Stimulated activated CD8-positive, alpha-beta memory T cell treated with anti-CD3 and anti-CD28 coated beads, Interleukin-15, amount 100 ng/mL, for 1 hour (primary cell): ENCODE data around the gene ARID5B.
"Not testable (repeated sequence)": the region's sequence is repeated elsewhere in the genome, so short reads cannot be mapped to it uniquely, and the experiment has no call there.

Experiments
- DNase-seq: peaks from one replicate; pipeline ENCODE4 v3.0.0-alpha.2; 2020; ENCODE audit warnings: low read depth

Gene ARID5B

DNA sequence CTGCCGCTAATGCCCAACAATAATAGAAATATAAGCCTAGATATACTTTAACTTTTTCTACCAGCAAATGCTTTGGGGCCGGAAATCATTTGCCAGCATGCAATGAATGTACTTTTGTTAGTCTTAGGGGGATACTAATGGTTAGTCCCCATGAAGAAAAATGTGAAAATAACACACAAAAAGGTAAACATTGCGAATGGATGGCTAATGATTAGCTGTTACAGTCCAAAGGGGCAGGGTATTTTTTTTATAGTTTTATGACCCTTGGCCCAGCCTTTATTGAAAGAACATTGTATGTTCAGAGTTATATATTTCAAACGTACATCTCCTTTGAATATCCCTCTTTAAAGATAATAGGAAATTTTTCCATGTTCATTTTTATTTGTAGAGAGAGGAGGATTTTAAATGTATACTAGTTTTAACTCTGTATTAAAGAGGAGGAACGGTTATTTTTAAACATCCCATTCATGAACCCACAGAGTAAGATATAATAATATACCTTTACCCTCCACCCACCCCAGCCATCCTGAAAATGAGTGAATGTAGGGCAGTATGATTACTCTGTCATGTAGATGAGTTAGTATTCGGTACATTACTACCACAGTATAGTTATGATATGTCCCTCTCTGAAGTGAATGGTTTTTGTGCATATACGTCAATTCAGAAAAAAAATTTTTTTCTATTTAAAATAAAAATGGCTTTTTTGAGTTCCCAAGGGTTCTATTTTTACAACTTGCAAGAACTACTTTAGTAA is 63.6 kb downstream of the ARID5B start:
- no peak for DNase-seq

DNA sequence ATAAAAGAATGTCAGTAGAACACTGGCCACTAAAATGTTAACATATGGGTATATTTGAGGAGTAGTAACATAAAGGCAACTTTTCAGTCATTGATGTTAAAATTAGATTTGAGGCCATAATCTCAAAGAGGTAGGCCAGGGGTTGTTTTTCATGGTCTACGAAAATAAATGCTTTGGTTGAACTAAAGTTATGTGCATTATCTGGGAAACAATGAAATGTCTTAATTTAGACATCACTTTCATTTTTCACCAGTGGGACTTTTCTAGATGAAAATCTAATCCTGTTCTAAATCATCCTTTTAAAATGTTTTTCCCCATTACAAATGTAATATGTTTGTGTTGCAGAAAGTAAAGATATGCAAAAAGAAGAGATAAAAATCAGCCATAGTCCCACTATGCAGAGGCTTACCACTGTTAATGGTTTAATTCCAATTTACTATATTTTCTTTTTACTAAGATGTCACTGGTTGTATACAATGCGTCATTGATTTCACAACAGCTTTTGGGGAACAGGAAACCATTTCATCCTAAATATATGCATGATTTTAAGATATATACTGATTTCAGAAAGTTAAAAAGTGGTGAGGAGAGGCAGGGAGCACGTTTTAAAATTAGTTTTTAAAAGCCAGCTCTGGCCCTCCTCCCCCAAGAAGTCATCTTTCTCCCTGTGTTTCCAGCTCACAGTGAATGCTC is 64.3 kb downstream of the ARID5B start:
- DNase-seq = no peak

DNA sequence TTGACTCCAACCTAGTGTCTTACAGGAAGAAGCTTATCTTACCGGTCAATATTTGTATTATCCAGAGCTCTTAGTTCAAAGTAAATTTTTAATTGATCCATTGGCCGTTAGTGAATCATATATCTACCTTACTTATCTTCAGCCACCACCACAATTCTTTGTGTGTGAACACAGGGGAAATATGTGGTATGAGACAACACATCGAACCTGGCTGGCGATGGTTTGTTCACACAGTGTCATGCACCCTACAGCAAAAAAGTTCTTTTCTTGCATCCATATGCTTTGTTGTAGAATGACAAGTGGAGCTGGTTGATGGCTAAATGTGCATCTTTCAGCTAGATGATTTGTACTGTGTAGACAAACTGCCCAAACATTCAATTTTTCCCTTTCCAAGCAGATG is 65.8 kb downstream of the ARID5B start:
- no peak for DNase-seq

DNA sequence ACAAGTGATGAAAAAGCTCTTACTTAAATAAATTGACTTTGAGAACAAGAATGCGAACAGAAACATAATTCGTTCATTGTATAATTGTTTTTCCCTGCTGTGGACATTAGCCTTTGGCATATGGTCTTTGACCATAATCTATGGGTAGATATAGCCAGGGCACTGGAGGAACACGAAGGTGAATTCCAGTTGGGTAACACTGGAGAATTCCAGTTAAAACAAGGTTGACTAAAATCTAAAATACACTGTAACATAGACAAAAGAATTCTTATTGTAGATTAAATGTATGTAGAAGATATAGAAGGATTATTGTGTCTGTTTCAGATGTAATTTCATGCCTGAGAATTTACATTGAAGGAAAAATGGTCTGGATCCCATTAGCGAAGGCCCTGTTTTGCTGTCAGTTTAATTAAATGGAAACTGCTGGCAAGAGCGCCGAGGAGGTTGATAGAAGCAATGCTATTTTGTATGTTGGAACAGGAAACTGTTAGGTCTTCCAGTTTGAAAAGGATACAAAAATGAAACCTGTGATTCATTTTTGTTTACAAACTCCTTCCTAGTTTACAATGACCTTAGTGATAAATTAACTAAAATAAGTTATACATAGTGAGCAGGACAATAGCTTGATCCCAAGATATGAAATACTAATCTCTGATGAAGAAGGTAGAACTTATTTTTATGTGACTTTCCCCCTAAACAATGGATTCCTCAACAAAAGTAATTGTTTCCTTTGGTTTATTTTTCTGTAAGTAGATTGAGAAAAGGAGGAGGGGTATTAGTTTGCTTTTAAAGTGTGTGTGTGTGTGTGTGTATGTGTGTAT is 68.9 kb downstream of the ARID5B start:
- DNase-seq = no peak

DNA sequence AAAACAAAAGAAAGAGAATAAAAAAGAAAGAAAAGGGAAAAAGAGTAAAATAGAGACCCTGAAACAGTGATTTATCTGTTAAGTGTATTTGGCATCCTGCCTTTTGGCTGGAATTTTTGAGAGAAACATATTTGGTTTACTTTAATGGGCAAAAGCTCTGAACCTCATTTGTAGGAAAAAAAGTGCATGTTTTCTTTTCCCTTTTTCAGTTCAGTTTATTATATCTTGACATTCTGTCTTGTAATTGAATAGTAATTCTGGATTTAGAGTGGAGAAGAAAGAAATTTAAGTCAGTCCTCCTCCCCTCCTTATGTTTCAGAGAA is 69.5 kb downstream of the ARID5B start:
- DNase-seq = no peak

DNA sequence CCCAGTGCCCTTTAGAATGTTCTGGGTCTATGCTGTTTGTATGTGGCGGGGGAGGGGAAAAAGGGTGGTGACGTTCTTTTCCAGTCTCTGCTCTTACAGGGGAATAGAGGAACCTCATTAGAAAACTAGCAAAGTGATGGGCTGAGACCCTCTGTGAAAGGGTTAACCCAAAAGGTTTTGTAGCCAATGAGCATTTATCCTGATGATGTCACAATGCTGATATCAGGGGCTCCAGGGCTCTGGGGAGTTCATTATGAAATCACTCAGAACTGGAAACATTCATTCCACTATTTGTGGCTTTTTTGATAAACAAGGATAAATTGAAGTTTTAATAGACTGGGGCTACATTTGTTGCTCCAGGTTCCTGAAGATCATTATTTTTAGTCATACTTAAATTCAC is 71.7 kb downstream of the ARID5B start:
- DNase-seq = no peak

DNA sequence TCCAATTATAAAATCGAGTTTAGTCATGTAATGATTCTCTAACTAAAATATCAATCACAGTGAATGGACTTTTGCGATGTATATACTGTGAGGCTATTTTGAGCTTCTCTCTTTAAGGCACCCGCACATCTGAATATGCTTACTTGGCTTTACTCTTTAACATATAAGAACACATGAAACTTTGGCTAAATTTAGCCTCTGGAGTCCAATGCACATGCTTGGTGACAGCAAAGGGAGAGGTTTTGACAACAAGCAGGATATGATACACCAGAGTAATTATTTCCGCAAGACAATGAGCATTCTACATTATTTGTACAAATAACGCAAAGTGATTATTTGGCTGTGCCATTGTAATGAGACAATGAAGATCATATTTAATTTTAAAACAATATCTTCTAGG is 72.4 kb downstream of the ARID5B start:
- DNase-seq = no peak

DNA sequence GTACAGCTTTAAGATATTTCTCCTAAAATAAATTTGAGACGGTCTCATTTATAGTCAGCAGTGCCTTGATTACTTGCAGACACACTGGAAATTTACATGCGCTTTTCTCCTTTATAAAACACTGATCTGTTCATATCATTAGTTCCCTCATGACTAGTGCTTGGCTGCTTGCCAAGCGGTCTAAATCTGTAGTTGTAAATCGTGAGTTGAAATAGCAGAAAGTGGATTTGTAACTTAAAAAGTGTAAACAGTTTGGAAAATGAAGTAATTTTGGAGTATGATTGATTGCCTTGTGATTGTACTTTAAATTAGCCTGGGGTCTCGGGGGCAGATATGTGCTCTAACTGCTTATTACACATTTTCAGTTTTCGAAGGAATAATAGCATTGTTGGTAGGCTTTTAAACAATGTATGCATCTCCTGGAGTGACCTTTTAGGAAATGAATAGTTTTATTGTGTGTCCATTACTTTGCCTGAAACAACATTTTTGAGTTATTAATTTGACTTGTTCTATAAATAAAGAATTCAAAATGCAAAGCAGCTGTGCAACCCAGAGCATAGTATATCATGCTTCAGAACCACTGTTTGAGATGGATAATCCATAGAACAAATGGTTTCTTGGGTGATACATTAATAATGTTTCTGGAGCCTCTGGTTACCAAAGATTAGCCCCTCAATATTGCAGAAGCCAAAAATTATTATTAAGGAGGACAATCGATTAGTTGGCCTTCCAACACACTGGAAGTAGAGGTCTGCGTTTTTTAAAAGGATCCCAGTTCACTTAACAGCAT is 73.3 kb downstream of the ARID5B start:
- no peak for DNase-seq

DNA sequence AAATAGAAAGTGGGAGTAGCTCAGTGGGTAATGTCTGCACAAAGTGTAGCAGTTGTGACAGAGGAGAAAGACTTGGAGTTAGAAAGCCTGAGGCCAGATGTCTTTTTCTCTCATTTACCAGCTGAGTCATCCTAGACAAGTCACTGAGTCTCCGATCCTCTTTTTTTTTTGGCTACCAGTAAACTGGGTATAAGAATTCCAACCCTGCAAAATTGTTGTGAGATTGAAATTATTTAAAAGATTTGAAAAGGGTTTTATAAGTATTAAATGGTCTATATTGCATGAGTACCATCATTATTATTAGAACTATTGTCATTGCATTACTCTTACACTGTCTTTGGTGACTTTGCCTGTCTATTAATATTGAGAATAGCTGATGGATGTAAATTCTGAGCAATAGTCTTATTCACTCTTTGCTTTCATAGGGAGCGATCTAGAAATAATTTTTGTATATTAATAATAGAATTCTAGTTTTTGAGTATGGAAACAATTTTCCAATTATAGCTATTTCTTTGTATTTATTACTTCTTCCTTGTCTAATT is 74.0 kb downstream of the ARID5B start:
- DNase-seq = no peak

DNA sequence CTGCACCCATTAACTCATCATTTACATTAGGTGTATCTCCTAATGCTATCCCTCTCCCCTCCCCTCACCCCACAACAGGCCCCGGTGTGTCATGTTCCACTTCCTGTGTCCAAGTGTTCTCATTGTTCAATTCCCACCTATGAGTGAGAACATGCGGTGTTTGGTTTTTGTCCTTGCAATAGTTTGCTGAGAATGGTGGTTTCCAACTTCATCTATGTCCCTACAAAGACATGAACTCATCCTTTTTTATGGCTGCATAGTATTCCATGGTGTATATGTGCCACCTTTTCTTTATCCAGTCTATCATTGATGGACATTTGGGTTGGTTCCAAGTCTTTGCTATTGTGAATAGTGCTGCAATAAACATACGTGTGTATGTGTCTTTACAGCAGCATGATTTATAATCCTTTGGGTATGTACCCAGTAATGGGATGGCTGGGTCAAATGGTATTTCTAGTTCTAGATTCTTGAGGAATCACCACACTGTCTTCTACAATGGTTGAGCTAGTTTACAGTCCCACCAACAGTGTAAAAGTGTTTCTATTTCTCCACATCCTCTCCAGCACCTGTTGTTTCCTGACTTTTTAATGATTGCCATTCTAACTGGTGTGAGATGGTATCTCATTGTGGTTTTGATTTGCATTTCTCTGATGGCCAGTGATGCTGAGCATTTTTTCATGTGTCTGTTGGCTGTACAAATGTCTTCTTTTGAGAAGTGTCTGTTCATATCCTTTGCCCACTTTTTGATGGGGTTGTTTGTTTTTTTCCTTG is 75.6 kb downstream of the ARID5B start:
- not testable (repeated sequence) for DNase-seq

DNA sequence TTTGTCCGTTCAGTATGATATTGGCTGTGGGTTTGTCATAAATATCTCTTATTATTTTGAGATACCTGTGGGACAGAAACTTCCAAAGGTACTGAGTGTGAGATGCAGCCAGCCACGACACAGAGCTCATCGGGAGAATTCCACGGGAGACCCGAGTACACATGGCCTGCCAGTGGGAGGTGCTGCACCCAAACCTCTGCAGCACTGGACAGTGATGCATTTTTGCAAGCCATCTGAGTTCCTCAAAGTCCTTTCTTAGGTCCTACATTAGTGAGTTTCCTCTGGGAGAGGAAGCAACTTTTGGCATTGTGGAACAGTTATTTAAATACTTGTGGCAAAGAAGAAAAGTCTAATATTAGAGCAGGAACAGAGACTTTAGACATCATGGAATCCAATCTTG is 77.5 kb downstream of the ARID5B start:
- DNase-seq = no peak

DNA sequence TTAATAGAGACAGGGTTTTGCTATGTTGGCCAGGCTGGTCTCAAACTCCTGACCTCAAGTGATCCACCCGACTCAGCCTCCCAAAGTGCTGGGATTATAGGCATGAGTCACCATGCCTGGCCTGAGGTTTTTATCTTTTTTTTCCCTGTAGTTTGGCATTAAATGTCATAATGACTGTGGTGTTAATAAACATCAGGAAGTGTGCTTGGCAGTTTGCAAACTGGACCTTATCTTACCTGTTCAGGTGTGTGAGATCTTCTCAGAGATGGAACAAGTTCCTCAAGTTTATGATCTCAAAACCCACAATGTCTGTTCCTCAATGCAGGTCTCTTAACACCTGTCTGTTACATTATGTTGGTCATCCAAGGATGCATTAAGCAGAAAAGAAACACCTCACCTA is 80.0 kb downstream of the ARID5B start:
- DNase-seq = no peak

DNA sequence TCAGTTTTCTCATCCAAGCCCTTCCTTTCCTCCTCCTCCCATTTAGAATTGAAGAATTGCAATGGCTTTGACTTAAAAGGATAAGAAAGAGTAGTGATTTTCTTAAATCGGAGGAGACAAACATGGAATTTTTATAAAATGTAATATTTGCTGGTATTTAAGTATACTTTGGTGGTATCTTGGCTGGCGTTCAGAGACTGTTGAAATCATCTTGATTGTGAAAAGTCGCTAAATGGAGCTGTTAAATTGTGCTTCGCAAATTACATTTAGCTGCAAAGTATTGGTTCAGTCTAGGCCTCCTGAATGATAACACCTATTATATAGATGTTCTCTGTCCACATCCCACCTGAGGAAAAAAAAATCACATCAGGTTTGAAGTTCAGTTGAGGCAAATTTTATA is 81.8 kb downstream of the ARID5B start:
- no peak for DNase-seq

DNA sequence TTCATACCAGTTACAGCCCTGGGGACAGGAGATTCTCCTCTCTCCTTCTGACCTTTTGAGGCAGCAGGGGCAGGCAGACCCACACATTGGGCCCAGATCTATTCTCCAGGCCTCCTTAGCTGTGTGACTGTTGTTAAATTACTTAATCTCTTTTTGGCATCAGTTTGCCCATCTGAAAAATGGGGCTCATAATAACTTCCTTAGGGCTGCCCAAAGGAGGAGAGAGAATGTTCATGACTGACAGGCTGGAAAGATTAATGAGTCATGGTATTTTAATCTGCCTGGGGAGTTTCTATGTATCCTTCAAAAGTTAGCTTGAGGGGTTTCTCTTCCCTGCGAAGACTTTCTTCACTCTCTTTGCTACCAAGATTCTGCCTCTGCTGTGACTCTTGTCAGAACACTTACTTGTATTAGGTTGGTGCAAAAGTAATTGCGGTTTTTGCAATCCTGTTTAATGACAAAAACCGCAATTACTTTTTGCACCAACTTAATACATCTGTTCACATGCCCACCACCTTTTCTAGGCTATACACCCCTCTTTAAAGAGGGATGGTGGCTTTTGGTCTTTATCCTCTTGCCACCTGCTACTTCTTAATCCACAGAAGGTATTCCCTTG is 83.4 kb downstream of the ARID5B start:
- no peak for DNase-seq

DNA sequence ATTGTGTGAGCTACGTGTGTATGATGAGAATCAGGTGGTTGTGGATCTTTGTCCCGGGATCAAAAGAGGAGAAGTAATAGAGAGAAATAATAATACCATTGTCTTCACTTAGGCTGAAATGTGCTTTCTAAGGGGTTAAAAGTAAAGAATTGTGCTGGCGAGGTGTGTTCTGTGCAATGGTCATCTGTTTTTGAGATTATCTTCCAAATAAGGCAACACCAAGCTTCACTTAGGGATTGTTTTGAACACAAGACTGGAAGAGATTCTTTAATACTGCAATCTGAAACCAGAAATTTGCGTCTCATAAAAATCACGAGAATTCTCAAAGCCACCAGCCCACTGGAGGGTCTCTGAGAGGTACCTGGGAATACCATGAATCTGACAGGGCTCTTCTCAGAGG is 84.2 kb downstream of the ARID5B start:
- no peak for DNase-seq

DNA sequence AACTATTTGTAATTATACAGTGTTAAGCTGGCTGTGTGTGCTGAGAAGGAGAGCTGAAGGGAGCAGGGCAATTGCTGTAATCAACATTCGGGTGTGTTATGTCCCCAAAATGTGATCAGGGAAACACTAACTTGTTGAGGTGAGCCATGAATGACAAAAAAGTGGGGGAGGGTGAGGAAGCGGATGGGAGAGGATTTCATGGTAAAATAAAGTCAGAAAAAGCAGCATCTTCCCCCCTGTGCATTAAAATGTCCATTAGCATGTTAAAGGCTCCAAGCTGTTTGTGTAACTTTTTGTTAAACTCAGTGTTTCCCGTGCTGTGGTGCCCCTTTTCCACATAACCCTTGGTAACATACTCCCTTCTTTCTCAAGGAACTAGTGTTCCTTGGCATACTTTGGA is 84.9 kb downstream of the ARID5B start:
- no peak for DNase-seq

DNA sequence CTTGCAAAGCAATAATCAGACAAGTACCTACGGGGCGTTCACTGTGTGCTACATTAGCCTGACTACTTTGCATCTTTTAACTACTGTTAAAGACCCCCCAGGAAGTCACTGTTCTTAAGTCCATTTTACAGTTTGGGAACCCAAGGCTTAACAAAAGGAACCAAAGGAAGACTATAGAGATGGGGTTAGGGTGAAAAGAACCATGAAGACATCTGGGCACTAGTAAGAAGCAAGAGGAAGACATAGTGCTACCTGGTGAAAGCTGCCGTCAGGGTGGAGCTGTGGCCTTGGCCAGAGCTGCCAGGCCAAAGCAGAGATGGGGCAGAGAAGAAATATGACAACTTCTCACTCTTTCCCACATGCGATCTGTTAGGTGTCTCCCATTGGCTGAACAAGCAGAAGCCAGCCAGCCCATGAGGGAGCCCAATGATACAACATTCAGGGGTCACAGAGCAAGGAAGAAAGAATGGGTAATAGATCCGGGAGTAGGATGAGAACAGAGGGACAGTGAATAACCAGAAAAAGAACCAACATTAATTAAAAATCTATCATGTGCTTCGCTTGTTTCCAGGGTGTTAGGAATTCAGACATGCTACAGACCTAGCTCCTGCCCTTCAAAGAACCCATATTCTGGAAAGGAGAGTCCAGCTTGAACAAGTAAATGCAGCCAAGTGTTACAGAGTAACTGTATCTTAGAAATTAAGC is 85.4 kb downstream of the ARID5B start:
- no peak for DNase-seq

DNA sequence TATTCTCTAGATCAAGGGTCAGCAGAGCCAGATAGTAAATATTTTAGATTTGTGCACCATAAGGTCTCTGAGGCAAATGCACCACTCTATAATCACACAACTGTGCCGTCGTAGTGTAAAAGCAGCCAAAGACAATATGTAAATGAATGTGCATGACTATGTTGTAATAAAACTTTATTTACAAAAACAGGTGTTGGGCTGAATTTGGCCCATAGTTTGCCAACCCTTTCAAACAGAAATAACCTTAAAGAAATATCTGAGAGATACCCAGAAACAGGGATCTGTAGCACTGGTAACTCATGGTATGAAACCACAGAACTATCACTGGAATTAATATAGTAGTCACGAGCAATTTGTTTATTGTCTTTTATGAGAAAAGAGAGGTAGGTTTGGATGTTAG is 86.0 kb downstream of the ARID5B start:
- DNase-seq = no peak

DNA sequence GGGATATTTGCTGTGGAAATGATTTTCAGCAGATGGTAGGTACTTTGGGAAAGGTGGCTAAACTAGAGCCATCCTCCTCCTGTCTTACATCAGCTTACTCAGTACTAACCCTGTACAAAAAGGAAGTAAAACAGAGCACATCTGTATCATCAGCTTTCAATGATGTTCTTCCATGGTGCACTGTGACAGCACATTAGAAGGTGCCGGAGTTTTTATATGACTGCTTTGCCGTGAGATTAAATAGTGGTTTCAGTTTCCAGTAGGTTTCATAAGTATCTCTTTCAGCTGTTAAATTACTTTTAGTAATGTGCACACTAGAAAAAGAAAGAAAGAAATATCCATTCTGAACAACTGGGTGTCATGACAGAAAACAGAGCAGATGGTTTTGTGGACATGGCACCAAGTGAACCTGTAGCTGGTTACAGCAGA is 86.5 kb downstream of the ARID5B start:
- no peak for DNase-seq
